AG20443 (cell line): ENCODE data around the gene GGT5.
"Not testable (repeated sequence)": the region's sequence is repeated elsewhere in the genome, so short reads cannot be mapped to it uniquely, and the experiment has no call there.

Experiments used
- DNase-seq: peaks from one replicate; pipeline ENCODE4 v3.0.0; 2012; ENCODE audit warnings: low spot score, mixed read lengths

The GGT5 gene

DNA sequence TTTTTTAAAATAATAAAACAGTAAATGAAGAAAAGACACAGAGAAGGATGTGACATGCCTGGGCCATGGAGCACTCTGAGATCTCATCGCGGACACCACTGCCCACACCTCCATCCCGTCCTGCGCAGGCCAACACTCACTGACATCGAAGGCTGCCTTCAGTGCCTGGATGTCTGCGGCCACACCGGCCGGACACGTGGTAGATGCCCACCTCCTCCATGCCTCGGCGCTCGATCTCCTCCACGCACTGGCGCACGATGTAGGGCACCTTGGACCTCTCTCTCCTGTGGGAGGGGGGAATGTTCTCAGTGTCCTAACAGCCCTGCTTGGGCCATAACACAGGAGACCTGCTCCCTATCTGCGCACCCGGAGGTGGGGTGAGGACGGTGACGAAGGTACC lies 18.6 kb upstream of the GGT5 start:
- DNase-seq, result not testable (repeated sequence)

DNA sequence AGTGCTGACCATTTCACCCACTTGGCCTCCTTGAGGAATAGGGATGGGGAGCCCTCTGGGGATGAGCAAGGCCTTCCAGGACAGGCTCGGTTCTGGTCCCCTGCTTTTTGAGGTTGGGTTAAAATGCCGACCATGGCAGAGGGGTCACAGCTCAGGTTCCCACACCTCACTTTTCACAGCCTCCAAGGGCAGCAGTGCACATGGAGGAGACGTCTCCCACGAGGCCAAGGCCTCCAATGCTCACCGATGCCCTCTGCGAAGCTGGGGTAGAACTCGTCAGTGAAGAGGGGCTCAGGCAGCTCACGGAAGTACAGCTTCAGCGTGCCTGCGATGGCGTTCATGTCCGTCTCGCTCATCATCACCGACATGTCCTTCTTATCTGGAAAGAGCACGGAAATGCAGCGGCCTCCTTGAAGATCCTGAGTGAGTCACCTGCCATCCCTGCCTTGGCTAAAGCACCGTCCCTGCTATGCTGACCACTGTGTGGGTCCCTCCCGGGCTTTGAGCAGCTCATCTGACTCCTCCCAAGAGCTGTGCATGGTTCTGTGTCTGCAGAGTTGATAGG lies 17.4 kb upstream of the GGT5 start:
- DNase-seq, result not testable (repeated sequence)

- DNase-seq, result peak; percentile 66
Observed at GRCh38 chr22:24259459-24259858, 14.6 kb upstream of the GGT5 start.

- not testable (repeated sequence) for DNase-seq
Observed at GRCh38 chr22:24256736-24257135, 11.9 kb upstream of the GGT5 start.

DNA sequence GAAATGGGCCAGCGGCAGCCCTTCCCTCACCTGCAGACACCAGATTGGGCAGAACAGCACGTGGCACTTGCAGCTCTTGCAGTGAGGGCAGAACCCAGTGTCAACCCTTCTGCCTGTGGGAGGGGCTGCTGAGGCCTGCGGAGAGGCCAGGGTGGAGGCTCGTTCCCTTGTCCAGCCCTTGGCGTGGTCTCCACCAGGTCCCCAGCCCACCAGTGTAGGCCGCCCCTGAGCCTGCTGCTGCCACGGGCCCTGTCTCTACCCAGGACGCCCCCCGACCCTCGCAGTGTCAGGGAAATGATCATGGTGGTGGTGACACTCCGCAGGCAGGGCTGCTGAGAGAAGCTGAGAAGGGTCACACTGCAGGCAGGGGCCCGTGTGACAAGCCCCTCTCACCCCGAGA lies 11.3 kb upstream of the GGT5 start:
- DNase-seq, result not testable (repeated sequence)

DNA sequence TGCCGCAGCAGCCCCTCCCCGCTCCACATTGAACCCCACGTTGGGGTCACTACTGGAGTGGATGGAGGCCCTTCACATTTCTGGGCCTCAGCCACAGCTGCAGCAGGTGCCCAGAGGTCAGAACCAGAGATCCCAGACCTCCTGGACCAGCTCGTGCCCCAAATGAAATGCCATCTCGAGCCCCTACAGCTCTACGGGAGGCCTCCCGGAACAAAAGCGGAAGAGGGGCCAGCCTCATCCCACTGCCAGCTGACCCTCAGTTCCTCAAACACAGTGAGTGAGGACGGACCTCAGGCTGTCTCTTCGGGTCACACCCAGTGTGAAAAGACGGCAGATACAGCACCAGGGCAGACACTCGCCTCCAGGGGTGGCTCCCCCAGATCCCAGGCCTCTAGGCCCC lies 8.2 kb upstream of the GGT5 start:
- not testable (repeated sequence) for DNase-seq

GRCh38 chr22:24251286-24251685 lies 6.4 kb upstream of the GGT5 start:
- not testable (repeated sequence) for DNase-seq

GRCh38 chr22:24249413-24249812 lies 4.5 kb upstream of the GGT5 start:
- not testable (repeated sequence) for DNase-seq

- DNase-seq, result not testable (repeated sequence)
Observed at GRCh38 chr22:24248611-24249010, 3.7 kb upstream of the GGT5 start.

DNA sequence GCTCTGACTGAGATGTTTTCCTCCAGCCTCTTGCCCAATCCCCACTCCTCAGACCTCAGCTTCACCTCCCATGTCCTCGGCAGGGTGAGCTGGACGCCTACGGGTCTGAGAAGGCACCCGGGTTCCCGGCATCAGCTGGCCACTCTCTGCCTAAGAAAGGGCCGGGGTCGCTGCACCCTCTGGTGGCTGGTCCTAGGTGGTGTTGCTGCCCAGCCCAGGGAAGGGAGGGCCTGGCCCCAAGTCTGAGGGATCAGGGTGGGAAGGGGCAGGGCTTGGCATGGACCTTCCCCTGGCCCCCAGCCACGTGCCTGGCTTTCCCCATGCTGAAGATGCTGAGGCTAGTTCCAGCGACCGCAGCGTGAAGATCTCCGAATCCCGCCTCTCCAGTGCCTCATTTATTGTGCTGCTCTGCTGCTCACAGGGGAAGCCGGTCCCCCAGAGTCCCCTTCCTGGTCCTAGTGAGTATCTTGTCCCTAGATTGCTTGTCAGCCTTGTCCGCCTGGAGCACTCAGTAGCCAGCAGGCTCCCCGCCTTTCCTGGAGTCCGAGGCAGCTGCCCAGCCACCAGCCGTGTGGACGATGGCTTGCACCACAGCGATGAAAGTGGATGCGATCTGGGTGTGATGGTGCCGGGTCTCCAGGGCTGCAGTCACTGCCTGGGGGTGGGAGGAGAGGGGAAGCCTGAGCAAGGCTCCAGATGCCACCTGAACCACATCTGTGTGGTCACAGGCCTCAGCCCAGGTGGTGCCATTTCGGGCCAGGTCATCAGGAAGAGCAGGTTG lies 2.9 kb upstream of the GGT5 start:
- DNase-seq, result peak; percentile 96

GRCh38 chr22:24247011-24247507 lies 2.2 kb upstream of the GGT5 start:
- peak; percentile 4 for DNase-seq

GRCh38 chr22:24245584-24246561 lies 991 bp upstream of the GGT5 start:
- DNase-seq, result peak; percentile 35

DNA sequence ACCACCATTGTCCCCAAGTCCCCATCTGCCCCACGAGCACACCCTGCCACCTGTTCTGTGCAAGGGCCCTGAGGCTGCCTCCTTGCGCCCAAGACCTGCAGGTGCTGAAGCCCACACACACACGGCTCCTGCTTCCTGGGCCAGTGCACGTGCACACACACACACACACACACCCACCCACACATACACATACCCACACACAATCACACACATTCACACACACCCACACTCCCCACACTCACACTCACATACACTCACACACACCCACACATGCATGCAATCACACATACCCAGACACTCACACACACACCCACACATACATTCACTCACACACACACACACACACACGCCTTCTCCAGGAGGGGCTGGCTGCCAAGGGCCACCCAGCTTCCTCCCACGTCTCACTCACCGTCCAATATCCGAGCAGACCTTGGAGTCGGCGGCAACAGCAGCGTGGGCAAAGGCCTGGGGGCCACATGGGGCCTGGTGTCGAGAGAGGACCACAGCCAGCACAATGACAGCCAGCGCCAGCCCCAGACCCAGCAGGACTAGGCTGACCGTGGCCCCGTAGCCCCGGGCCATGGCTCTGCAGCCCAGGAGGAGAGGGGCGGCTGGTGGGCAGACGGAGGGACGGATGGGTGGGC lies 616 bp downstream of the GGT5 start:
- no peak for DNase-seq

- DNase-seq, result not testable (repeated sequence)
Observed at GRCh38 chr22:24243417-24243816, 1.5 kb downstream of the GGT5 start.

DNA sequence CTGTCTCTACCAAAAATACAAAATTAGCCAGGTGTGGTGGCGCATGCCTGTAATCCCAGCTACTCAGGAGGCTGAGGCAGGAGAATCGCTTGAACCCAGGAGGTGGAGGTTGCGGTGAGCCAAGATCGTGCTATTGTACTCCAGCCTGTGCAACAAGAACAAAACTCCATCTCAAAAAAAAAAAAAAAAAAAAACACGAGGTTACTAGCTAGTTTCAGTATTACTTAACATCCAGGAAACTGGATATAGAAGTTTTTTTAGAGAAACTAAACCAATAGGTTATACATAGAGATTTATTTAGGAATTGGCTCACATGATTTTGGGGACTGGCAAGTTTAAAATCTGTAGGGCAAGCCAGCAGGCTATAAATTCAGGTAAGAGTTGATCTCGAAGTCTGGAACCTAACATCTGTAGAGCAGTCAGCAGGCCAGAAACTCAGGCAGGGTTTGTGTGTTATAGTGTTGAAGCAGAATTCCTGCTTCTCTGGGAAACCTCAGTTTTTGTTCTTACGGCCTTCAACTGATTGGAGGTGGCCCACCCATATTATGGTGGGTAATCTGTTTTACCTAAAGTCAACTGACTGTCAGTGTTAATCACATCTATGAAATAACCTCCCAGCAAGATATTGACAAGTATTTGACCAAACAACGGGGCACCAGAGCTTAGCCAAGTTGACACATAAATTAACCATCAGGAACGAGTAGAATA lies 3.7 kb downstream of the GGT5 start:
- DNase-seq, result not testable (repeated sequence)

DNA sequence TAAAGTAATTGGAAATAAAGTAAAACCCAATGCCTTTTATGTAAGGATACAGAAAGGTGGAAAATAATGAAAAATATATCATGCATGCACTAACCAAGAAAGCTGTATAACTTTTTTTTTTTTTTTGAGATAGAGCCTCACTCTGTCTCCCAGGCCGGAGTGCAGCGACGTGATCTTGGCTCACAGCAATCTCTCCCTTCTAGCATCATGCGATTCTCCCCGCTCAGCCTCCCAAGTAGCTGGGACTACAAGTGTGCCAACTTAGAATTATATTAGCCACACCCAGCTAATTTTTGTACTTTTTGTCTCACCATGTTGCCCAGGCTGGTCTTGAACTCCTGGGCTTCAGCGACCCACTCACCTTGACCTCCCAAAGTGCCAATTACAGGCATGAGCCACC lies 4.5 kb downstream of the GGT5 start:
- no peak for DNase-seq

DNA sequence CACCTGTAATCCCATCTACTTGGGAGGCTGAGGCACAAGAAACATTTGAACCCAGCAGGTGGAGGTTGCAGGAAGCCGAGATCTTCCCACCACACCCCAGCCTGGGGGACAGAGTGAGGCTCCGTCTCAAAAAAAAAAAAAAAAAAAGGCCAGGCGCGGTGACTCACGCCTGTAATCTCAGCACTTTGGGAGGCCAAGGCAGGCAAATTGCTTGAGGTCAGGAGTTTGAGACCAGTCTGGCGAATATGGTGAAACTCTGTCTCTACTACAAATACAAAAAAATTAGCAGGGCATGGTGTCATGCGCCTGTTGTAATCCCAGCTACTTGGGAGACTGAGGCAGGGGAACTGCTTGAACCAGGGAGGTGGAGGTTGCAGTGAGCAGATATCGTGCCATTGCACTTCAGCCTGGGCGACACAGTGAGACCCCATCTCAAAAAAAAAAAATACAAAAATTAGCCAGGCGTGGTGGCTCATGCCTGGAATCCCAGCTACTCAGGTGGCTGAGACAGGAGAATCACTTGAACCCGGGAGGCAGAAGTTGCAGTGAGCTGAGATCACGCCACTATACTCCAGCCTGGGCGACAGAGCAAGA lies 6.7 kb downstream of the GGT5 start:
- DNase-seq, result not testable (repeated sequence)

GRCh38 chr22:24236656-24237055 lies 8.2 kb downstream of the GGT5 start:
- no peak for DNase-seq

DNA sequence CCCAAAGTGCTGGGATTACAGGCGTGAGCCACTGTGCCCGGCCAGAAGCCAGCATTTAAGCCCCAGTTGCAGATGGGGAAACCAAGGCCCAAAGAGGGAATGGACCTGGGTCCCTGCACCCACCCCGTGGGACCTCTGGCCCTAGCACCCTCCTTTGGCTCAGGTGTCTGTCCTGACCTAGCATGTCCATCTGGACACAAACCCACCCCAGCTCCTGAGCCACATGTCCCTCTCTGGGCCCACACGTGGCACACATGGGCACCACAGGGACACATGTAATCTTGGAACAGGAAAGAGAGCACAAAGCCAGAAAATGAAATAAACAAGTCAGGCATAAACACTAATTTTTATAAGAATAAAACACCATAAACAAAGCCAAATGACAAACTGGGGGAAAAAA lies 9.6 kb downstream of the GGT5 start:
- no peak for DNase-seq

GRCh38 chr22:24233816-24234215 lies 11.1 kb downstream of the GGT5 start:
- no peak for DNase-seq

- no peak for DNase-seq
Observed at GRCh38 chr22:24233235-24233634, 11.6 kb downstream of the GGT5 start.
